ENCODE measurements around the gene TNFRSF18.

The TNFRSF18 gene

DNA sequence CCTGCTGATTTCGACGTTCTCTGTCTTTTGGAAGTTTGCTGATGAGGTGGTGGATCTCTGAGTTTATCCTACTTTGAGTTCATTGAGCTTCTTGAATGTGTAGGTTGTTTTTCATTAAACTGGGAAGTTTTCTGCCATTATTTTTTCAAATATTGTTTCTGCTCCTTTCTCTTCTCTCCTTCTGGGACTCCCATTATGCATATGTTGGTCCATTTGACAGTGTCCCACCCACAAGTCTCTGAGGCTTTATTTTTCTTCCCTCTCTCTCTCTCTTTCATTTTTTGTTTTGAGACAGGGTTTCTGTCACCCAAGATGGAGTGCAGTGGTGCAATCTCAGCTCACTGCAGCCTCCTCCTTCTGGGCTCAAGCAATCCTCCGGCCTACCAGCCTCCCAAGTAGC lies 11.7 kb downstream of the TNFRSF18 start:
- no peaks in the 10 kb centered on the region for H3K36me3 ChIP-seq (ENCODE audit: insufficient read depth, low read length)
- H3K9me3 ChIP-seq (ENCODE audit: control insufficient read depth, insufficient read depth, low read length) = peaks cover 3% of the 10 kb centered on the region

DNA sequence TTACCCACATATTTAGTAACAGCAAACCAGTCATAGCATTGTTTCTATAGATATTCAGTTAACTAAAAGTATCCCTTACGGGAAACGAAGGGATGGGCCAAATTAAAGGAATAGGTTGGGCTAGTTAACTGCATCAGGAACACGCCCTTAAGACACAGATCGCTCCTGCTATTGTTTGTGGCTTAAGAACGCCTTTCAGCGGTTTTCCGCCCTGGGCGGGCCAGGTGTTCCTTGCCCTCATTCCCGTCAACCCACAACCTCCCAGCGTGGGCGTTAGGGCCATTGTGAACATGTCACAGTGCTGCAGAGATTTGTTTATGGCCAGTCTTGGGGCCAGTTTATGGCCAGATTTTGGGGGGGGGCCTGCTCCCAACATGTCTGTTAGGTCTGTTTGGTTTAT lies 14.7 kb downstream of the TNFRSF18 start:
- no peaks in the 10 kb centered on the region for H3K4me1 ChIP-seq (ENCODE audit: insufficient read depth, low read length)
- no peak overlapping the region for H3K9ac ChIP-seq (ENCODE audit: low read depth, low read length)
- no peaks in the 10 kb centered on the region for H3K36me3 ChIP-seq (ENCODE audit: insufficient read depth, low read length)
- peaks cover 3% of the 10 kb centered on the region for H3K9me3 ChIP-seq (ENCODE audit: control insufficient read depth, insufficient read depth, low read length)

More for the DNA sequence above, 11.7 kb downstream of the TNFRSF18 start:
- Histone ChIP-seq H3K4me1 (ENCODE audit: insufficient read depth, low read length) (no peaks in the 10 kb centered on the region), H3K9ac (ENCODE audit: low read depth, low read length) (no peak overlapping the region)

DNA sequence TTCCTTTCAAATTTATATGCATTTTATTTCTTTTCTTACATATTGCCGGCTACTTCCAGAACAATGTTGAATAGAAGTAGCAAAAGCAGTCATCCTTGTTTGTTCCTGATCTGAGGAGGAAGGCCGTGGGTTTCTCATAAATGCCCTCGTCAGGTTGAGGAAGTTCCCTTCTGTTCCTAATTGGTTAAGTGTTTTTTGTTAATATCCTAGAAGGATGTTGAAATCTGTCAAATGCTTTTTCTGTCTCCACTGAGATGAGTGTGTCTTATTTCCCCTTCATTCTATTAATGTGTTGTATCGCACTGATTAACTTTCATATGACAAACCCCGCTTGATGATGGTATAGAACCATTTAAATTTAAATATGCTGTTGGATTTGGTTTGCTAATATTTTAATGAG lies 17.3 kb downstream of the TNFRSF18 start:
- Histone ChIP-seq H3K9me3 (ENCODE audit: control insufficient read depth, insufficient read depth, low read length) (peaks cover 3% of the 10 kb centered on the region), H3K36me3 (ENCODE audit: insufficient read depth, low read length) (no peaks in the 10 kb centered on the region), H3K9ac (ENCODE audit: low read depth, low read length) (no peak overlapping the region), H3K4me1 (ENCODE audit: insufficient read depth, low read length) (no peaks in the 10 kb centered on the region)

DNA sequence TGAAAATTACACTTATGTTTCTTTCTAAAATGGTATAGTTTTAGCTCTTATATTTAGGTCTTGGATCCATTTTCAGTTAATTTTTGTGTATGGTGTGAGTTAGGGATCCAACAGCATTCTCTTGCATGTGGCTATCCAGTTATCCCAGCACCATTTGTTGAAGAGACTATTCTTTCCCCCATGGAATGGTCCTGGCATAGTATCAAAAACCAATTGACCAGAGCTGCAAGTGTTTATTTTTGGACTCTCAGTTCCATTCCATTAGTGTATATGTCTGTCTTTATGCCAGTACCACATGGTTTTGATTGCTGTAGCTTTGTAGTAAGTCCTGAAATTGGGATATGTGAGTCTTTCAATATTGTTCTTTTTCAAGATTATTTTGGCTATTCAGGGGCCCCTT lies 18.5 kb downstream of the TNFRSF18 start:
- no peaks in the 10 kb centered on the region for H3K36me3 ChIP-seq (ENCODE audit: insufficient read depth, low read length)
- H3K9ac ChIP-seq (ENCODE audit: low read depth, low read length) = no peak overlapping the region
- H3K4me1 ChIP-seq (ENCODE audit: insufficient read depth, low read length) = no peaks in the 10 kb centered on the region
- peaks cover 3% of the 10 kb centered on the region for H3K9me3 ChIP-seq (ENCODE audit: control insufficient read depth, insufficient read depth, low read length)

DNA sequence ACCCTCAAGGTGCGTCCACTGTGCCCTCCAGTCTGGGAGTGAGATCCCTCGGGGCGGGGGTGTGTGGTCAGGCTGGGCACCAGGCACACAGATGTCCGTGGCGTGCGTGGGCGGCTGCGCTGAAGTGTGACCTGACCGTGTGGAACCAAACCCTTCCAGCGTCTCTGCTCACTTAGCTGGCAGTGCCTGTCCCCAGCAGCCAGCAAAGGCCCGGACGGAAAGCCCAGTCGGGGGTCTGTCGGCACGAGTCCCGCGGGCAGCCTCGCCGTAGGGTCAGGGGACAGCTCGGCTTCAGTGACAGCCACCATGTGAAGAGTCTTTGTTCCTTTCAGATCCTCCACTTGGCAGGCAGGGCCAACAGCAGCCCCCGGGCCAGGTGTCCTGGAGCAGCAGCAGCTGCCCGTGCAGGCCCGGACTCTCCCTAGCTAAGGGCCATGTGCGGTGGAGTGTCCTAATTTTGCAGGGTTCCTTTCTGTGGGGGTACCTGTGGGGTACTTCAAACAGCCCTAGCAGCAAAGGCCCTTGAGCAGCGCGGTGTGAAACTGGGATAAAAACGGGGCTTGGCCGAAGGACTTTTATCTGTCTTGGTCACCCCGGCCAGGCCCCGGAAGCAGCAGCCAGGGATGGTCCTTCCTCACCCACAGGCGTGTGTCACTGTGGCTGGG lies 21.2 kb downstream of the TNFRSF18 start:
- no peaks in the 10 kb centered on the region for H3K4me1 ChIP-seq (ENCODE audit: insufficient read depth, low read length)
- no peak overlapping the region for H3K9ac ChIP-seq (ENCODE audit: low read depth, low read length)
- H3K36me3 ChIP-seq (ENCODE audit: insufficient read depth, low read length) = no peaks in the 10 kb centered on the region
- no peaks in the 10 kb centered on the region for H3K9me3 ChIP-seq (ENCODE audit: control insufficient read depth, insufficient read depth, low read length)

DNA sequence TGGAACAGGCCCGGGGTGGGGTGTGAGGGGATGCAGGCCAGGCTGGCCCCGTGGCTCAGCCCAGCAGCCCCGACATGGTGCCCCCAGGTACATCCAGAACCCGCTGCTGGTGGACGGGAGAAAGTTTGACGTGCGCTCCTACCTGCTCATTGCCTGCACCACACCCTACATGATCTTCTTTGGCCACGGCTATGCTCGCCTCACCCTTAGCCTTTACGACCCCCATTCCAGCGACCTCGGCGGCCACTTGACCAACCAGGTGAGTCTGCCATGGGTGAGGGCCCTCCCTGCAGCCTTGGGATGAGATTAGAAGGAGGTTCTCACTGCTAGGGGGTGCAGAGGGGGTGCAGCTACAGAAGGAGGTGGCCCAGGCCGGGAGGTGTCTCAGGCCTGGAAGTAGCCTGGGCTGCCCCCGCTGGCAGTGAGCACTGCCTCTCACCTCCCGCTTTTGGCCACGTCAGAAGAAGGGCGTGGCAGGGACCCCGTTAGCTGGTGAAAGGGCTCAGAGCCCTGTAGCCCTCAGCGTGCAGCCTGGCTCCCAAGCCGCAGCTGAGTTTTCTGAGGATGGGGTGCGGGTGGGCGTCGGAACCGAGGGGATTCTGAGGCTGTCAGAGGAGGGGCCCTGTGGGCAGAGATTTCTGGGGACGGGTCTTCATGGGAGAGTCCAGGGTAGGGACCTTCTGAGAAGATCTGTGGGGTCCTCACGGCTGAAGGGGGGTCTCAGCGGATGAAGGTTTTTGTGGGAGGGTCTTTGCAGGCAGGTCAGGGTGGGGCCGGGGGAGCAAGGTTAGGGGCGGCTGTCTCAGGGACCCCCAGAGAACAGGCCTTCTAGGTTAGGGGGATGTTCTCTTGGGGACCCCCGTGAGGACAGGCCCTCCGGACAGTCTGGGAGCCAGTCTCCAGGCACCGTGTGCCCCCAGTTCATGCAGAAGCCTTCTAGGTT lies 22.3 kb downstream of the TNFRSF18 start:
- H3K36me3 ChIP-seq (ENCODE audit: insufficient read depth, low read length) = no peaks in the 10 kb centered on the region
- H3K9ac ChIP-seq (ENCODE audit: low read depth, low read length) = no peak overlapping the region
- H3K9me3 ChIP-seq (ENCODE audit: control insufficient read depth, insufficient read depth, low read length) = no peaks in the 10 kb centered on the region
- no peaks in the 10 kb centered on the region for H3K4me1 ChIP-seq (ENCODE audit: insufficient read depth, low read length)

DNA sequence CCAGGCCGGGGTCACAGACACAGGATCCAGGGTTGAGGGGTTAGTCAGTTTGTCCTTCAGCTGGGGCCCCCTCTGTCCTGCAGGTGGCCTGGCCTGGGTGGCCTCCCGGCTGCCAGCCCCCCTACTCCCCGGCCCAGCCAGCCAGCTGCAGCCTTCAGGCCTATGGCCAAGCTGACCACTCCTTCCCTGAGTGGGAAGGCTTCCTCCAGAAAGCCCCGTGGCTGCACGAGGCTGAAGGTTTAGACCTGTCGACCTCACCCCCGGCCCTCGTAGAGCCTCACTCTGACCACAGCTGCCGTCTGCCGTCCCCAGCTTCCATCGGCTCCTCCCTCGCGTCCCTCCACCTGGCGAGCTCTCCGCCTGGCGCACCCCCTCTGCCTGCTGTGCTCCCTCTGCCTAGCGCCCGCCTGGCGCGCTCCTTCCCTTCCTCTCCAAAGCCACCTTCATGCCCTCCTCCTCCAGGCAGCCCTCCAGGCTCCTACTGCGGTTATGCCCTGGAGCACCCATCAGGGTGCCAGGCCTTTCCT lies 23.1 kb downstream of the TNFRSF18 start:
- no peaks in the 10 kb centered on the region for H3K9me3 ChIP-seq (ENCODE audit: control insufficient read depth, insufficient read depth, low read length)
- no peaks in the 10 kb centered on the region for H3K4me1 ChIP-seq (ENCODE audit: insufficient read depth, low read length)
- no peak overlapping the region for H3K9ac ChIP-seq (ENCODE audit: low read depth, low read length)
- H3K36me3 ChIP-seq (ENCODE audit: insufficient read depth, low read length) = no peaks in the 10 kb centered on the region

DNA sequence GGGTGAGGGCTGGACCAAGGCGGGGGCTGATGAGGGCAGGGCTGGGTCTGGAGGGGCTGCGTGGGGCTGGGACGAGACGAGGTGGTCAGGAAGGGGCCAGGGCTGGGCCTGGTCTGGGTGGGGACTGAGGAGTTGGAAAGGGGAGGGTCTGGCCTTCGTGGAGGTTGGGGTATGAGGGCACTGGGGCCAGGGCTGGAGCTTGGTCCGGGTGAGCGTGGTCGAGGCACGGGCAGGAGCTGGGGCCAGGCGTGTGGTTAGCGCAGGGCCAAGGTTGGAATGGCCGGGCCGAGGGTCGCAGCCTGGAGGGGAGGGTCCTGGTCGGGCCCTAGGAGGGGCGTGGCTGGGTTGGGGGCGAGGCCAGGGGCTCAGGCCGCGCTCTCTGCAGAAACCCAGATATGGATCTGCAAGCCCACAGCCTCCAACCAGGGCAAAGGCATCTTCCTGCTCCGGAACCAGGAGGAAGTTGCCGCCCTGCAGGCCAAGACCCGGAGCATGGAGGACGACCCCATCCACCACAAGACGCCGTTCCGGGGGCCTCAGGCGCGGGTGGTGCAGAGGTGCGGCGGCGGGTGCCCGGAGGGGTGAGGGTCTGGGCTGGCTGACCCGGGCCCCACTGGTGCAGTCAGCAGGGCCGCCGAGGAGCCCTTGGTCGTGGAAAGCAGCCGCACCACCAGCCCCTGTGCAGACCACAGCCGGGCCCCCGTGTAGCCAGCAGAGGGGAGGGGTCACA lies 23.7 kb downstream of the TNFRSF18 start:
- Histone ChIP-seq H3K9ac (ENCODE audit: low read depth, low read length) (no peak overlapping the region), H3K9me3 (ENCODE audit: control insufficient read depth, insufficient read depth, low read length) (no peaks in the 10 kb centered on the region), H3K4me1 (ENCODE audit: insufficient read depth, low read length) (no peaks in the 10 kb centered on the region), H3K36me3 (ENCODE audit: insufficient read depth, low read length) (no peaks in the 10 kb centered on the region)

DNA sequence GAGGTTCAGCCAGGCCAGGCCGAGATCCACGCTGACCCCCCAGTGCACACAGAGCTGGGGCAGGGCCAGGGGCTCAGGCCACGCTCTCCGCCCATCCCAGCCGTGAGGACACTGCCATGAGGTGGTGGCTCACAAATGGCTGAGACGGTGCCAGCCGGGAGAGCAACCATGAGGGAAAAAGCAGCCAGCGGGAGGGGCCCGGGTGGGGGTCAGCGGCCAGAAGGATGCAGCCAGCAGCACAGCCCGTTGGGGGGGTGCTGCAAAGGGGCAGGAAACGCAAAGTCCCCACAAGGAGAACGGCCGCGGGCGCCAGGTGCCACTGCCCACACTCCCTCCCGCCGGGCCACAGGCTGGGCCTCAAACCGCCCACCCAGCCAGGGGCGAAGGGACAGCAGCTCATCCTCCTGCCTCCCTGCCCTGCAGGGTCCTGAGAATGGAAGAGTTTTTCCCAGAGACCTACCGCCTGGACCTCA lies 24.4 kb downstream of the TNFRSF18 start:
- H3K9ac ChIP-seq (ENCODE audit: low read depth, low read length) = no peak overlapping the region
- H3K9me3 ChIP-seq (ENCODE audit: control insufficient read depth, insufficient read depth, low read length) = no peaks in the 10 kb centered on the region
- no peaks in the 10 kb centered on the region for H3K36me3 ChIP-seq (ENCODE audit: insufficient read depth, low read length)
- no peaks in the 10 kb centered on the region for H3K4me1 ChIP-seq (ENCODE audit: insufficient read depth, low read length)

DNA sequence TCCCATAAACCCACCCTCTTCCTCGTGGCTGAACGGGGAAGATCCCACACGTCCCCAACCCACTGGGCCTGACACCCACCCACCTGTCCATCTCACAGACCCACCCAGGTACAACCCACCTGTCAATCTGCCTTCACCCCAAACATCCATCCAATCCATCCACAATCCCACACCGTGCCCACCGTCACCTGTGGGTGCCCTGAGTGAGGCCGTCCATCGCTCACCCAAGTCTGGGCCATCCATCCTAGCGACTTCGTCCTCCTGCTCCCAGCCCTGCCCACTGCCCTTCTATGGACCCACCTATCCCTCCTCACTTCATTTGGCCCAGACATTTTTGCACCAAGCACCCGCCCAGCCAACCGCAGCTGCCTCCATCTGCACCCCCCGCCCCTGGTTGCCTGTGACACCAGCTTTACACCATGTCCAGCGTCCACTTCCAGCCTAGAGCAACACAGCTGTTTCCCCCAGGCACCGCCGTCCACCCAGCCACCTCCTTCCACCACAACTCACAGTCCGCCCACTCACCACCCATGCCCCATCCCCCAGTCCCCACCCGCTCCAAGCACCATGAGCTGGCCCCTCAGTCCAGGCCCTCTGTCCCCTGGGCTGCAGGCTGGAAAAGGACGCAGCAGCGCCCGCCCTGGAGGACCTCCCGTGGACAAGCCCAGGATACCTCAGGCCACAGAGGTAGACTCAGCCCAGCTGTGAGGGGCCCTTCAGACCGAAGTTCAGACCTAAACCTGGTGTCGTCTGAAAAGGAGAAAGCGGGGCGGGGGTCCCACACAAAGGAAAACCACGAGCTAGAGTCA lies 25.1 kb downstream of the TNFRSF18 start:
- Histone ChIP-seq H3K9ac (ENCODE audit: low read depth, low read length) (no peak overlapping the region), H3K9me3 (ENCODE audit: control insufficient read depth, insufficient read depth, low read length) (no peaks in the 10 kb centered on the region), H3K36me3 (ENCODE audit: insufficient read depth, low read length) (no peaks in the 10 kb centered on the region), H3K4me1 (ENCODE audit: insufficient read depth, low read length) (no peaks in the 10 kb centered on the region; the same call in 1 of the 2 replicates)

DNA sequence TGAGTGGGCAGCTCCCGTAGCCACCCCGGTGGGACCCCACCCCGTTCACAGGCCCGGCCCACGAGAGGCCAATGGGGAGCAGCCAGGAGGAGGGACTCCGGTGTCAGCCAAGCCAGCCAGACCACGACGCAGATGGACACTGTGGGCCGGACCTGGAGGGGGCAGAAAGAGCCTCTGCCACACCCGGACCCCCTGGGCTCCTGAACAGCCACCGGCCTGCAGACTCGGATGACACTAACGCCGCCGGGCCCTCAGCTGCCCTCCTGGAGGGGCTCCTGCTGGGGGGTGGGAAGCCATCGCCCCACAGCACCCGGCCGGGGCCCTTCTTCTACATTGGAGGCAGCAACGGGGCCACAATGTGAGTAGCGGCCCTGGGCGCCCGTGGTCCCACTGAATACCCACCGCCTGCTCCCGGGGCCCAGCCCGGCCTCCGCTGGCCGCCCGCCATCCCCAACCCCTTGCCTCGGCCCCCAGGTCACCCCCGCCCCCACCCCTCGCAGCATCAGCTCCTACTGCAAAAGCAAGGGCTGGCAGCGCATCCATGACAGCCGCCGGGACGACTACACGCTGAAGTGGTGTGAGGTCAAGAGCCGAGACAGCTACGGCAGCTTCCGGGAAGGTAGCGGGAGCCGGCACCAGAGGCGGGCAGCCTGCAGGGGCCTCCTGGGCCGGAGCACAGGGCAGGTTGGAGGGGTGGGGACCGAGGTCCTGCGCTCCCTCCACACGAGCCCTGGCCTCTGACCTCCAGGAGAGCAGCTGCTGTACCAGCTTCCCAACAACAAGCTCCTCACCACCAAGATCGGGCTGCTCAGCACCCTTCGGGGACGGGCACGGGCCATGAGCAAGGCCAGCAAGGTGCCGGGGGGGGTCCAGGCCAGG lies 26.2 kb downstream of the TNFRSF18 start:
- Histone ChIP-seq H3K36me3 (ENCODE audit: insufficient read depth, low read length) (no peaks in the 10 kb centered on the region), H3K4me1 (ENCODE audit: insufficient read depth, low read length) (no peaks in the 10 kb centered on the region; the same call in 1 of the 2 replicates), H3K9ac (ENCODE audit: low read depth, low read length) (no peak overlapping the region), H3K9me3 (ENCODE audit: control insufficient read depth, insufficient read depth, low read length) (no peaks in the 10 kb centered on the region)

DNA sequence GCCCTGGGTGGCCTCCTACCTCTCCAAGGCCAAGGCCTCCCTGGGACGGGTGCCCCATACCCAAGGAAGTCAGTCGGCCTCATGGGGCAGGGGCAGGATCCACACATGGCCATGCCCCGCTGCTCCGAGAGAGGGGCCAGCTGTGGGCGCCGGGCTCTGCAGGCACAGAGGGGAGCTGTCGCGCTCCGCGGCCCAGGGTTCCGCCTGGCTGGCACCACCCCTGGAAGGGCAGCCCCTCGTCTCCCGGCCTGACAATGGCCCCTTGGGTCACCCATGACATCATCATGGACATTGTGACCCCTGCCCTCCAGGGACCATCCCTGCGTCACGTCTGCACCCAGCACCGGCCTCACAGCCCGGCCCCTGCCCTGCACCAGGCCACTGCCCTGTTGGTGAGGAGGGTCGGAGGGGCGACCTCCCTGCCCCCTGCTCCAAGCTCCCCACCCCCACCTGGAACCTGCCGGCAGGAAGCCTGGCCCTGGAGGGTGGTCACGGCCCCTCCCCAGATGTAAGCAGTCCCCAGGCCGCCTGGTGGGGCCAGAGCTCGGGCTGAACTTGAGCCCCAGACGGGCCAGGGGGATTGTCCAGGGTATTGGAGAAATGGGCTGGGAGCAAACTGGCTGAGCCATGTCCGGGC lies 26.9 kb downstream of the TNFRSF18 start:
- no peaks in the 10 kb centered on the region for H3K9me3 ChIP-seq (ENCODE audit: control insufficient read depth, insufficient read depth, low read length)
- no peaks in the 10 kb centered on the region for H3K36me3 ChIP-seq (ENCODE audit: insufficient read depth, low read length)
- no peak overlapping the region for H3K9ac ChIP-seq (ENCODE audit: low read depth, low read length)
- no peaks in the 10 kb centered on the region; the same call in 1 of the 2 replicates for H3K4me1 ChIP-seq (ENCODE audit: insufficient read depth, low read length)
